Endodermal cell (in vitro differentiated cells): Measurements from ENCODE around the gene MOCOS. TPM values are rescaled to one million over a fixed set of nuclear protein-coding genes. Genes with fewer than 3 reads are reported as not detected.

ENCODE experiments used
- DNase-seq: peaks from one replicate; pipeline ENCODE4 v3.0.0-alpha.2; 2017
- H3K27ac ChIP-seq: 2 replicates; pipeline ENCODE4 v1.5.1; 2013; ENCODE audit warnings: mild to moderate bottlenecking, low read depth, low read length, moderate library complexity
- H3K27me3 ChIP-seq: 2 replicates; pipeline ENCODE4 v1.6.1; 2013; ENCODE audit warnings: mild to moderate bottlenecking, low read length, moderate library complexity; ENCODE audit not compliant: insufficient read depth, control insufficient read depth, poor library complexity, severe bottlenecking
- H3K36me3 ChIP-seq: 2 replicates; pipeline ENCODE4 v1.7.0; 2013; ENCODE audit warnings: mild to moderate bottlenecking, low read length, moderate library complexity; ENCODE audit not compliant: control insufficient read depth, insufficient read depth
- H3K4me1 ChIP-seq: one replicate; pipeline ENCODE4 v1.7.0; 2013; ENCODE audit warnings: low read length; ENCODE audit not compliant: control insufficient read depth, insufficient read depth
- H3K4me3 ChIP-seq: 2 replicates; pipeline ENCODE4 v1.5.1; 2013; ENCODE audit warnings: mild to moderate bottlenecking, low read length, moderate library complexity
- H3K9ac ChIP-seq: 2 replicates; pipeline ENCODE4 v1.6.1; 2013; ENCODE audit warnings: mild to moderate bottlenecking, low read length, moderate library complexity; ENCODE audit not compliant: poor library complexity, severe bottlenecking; ENCODE audit errors: extremely low read depth
- H3K9me3 ChIP-seq: 2 replicates; pipeline ENCODE4 v1.6.1; 2013; ENCODE audit warnings: mild to moderate bottlenecking, low read length, moderate library complexity; ENCODE audit not compliant: control insufficient read depth
- H3K27ac Mint-ChIP-seq: 2 replicates; pipeline ENCODE4 v1.8.0; 2020; ENCODE audit warnings: mixed read lengths
- H3K27me3 Mint-ChIP-seq: 2 replicates; pipeline ENCODE4 v1.8.0; 2021; ENCODE audit warnings: mild to moderate bottlenecking, mixed read lengths; ENCODE audit not compliant: insufficient read depth
- H3K36me3 Mint-ChIP-seq: 2 replicates; pipeline ENCODE4 v1.8.0; 2020; ENCODE audit warnings: low read depth, mixed read lengths
- H3K4me1 Mint-ChIP-seq: 2 replicates; pipeline ENCODE4 v1.8.0; 2020; ENCODE audit warnings: mixed read lengths
- H3K4me3 Mint-ChIP-seq: 2 replicates; pipeline ENCODE4 v1.8.0; 2020; ENCODE audit warnings: mild to moderate bottlenecking, moderate library complexity, mixed read lengths
- H3K9me3 Mint-ChIP-seq: 2 replicates; pipeline ENCODE4 v1.8.0; 2020; ENCODE audit warnings: mild to moderate bottlenecking, mixed read lengths
- CTCF ChIP-seq: fragments of 200-600 bp; sonication (generic); conservative IDR thresholded peaks from 2 replicates; pipeline ENCODE4 v1.5.0; 2021; ENCODE audit warnings: antibody characterized with exemption, mild to moderate bottlenecking
- WGBS, 2 experiments: methylation state at CpG; one replicate each; pipeline versions ENCODE4 v1.1.5 to v1.1.7; 2013; ENCODE audit warnings: missing lambda C conversion rate in 2 of 2, mixed read lengths in 1 of 2; ENCODE audit not compliant: insufficient coverage in 1 of 2, insufficient read length in 1 of 2; 5-methylcytosine and 5-hydroxymethylcytosine counted together
- total RNA-seq, 2 donors: library from RNA; stranded (reverse); fragmentation: NEBNext Ultra II Directional in 1 of 2; extraction: Animal tissue kit (Norgen Biotek cat#: 25700) in 1 of 2; gene quantifications; 2 replicates in 1 of 2; 3 replicates in 1 of 2; pipeline ENCODE4 v1.2.1, GENCODE V29; 2021

MOCOS gene
- total RNA-seq, 2 donors from 2014 or later = 0.51 to 1.4 TPM

GRCh38 chr18:36201765-36202164, 14.5 kb downstream of the MOCOS start:
- no peak overlapping the region for H3K4me3 Mint-ChIP-seq

GRCh38 chr18:36203360-36203895, 16.1 kb downstream of the MOCOS start:
- DNase-seq = peak; percentile 50
- Histone ChIP-seq H3K9me3 (peaks cover 6% of the 10 kb centered on the region), H3K4me1 (no peaks in the 10 kb centered on the region), H3K36me3 (no peaks in the 10 kb centered on the region), H3K4me3 (no peak overlapping the region), H3K27me3 (peaks cover 51% of the 10 kb centered on the region), H3K9ac (no peak overlapping the region), H3K27ac (no peak overlapping the region)
- Mint-ChIP-seq H3K27ac (no peak overlapping the region), H3K4me1 (peaks cover 7% of the 10 kb centered on the region), H3K4me3 (no peak overlapping the region), H3K9me3 (peaks cover 6% of the 10 kb centered on the region), H3K27me3 (peaks cover 14% of the 10 kb centered on the region), H3K36me3 (peaks cover 5% of the 10 kb centered on the region)
- TF ChIP-seq CTCF = no peak
- WGBS, 2 experiments = 75 to 84% methylated on average over 7 of the region's 7 CpGs

More at GRCh38 chr18:36201765-36202164, 14.5 kb downstream of the MOCOS start:
- Histone ChIP-seq H3K4me1 (no peaks in the 10 kb centered on the region), H3K36me3 (no peaks in the 10 kb centered on the region), H3K4me3 (no peak overlapping the region), H3K9ac (no peak overlapping the region), H3K27ac (no peak overlapping the region), H3K9me3 (no peaks in the 10 kb centered on the region), H3K27me3 (peaks cover 54% of the 10 kb centered on the region)
- Mint-ChIP-seq H3K36me3 (no peaks in the 10 kb centered on the region), H3K27ac (no peak overlapping the region), H3K9me3 (no peaks in the 10 kb centered on the region), H3K4me1 (peaks cover 7% of the 10 kb centered on the region), H3K27me3 (peaks cover 15% of the 10 kb centered on the region)
- DNase-seq = no peak
- no peak for TF ChIP-seq CTCF
- WGBS, 2 experiments = 89 to 100% methylated on average over 2 of the region's 2 CpGs

- H3K27ac Mint-ChIP-seq = no peak overlapping the region
- H3K36me3 ChIP-seq = no peaks in the 10 kb centered on the region
- WGBS, 2 experiments = 84 to 100% methylated on average over 3 to 4 of the region's 4 CpGs
- no peak overlapping the region for H3K4me3 ChIP-seq
- H3K9me3 ChIP-seq = peaks cover 6% of the 10 kb centered on the region
- H3K9me3 Mint-ChIP-seq = peaks cover 6% of the 10 kb centered on the region
- no peak overlapping the region for H3K4me3 Mint-ChIP-seq
- H3K27me3 Mint-ChIP-seq = peaks cover 9% of the 10 kb centered on the region
- peaks cover 5% of the 10 kb centered on the region for H3K36me3 Mint-ChIP-seq
- H3K4me1 Mint-ChIP-seq = peaks cover 5% of the 10 kb centered on the region
- no peaks in the 10 kb centered on the region for H3K4me1 ChIP-seq
- no peak for DNase-seq
- no peak for TF ChIP-seq CTCF
- peaks cover 34% of the 10 kb centered on the region for H3K27me3 ChIP-seq
- no peak overlapping the region for H3K27ac ChIP-seq
- H3K9ac ChIP-seq = no peak overlapping the region
Observed at GRCh38 chr18:36205166-36205565, 17.9 kb downstream of the MOCOS start.
